ENCODE results near the gene VRK2. TPM values are rescaled to one million over a fixed set of nuclear protein-coding genes. Genes with fewer than 3 reads are reported as not detected.

The VRK2 gene
- total and polyA plus RNA-seq, 12 donors, result 8.4 to 31.0 (median 26.5) TPM

- TF ChIP-seq CTCF (IDR thresholded peaks at IDR 0.05), result no peak
- Histone ChIP-seq H3K36me3 (peaks cover 0 to 26% (median 4%) of the 10 kb centered on the region in 9 donors), H3K27me3 (no peaks in the 10 kb centered on the region), H3K4me1 (peaks cover 3 to 43% (median 25%) of the 10 kb centered on the region in 9 donors), H3K27ac (peak overlapping the region; percentile 89 to 97 (median 94)), H3K4me3 (peak overlapping the region; percentile 46 to 84 (median 73)), H3K9me3 (no peaks in the 10 kb centered on the region)
- ATAC-seq, result peak; percentile 20 to 69 (median 62)
- DNase-seq, result no peak
- 2% methylated on average over 14 of the region's 14 CpGs for WGBS, 2 donors
- intact Hi-C loops (cut with DNase I), result loop anchor here in 2 of 10 donors (2.0 to 10.0 kb wide), 3 partner anchors 91 to 199 kb away; partner anchors contain the start of gene FANCL (in 2 of the 2)
These were observed 346 bp upstream of the VRK2 start for GRCh38 chr2:58046335-58046584.

GRCh38 chr2:58047373-58047935, 848 bp downstream of the VRK2 start:
- DNase-seq, result no peak
- ATAC-seq, result peak in 3 of 8 donors; percentile 38 to 49 (median 41)
- WGBS, 2 donors, result 29 to 32% methylated on average over 13 of the region's 13 CpGs
- H3K4me3 ChIP-seq, result peak overlapping the region; percentile 46 to 84 (median 73)
- no peak for TF ChIP-seq CTCF (IDR thresholded peaks at IDR 0.05)
- H3K36me3 ChIP-seq, result peaks cover 0 to 38% (median 4%) of the 10 kb centered on the region in 9 donors
- intact Hi-C loops (cut with DNase I), result loop anchor here in 2 of 10 donors (2.0 to 10.0 kb wide), 3 partner anchors 89 to 197 kb away; partner anchors contain the start of gene FANCL (in 2 of the 2)
- H3K4me1 ChIP-seq, result peaks cover 3 to 41% (median 25%) of the 10 kb centered on the region in 9 donors
- H3K9me3 ChIP-seq, result no peaks in the 10 kb centered on the region
- no peaks in the 10 kb centered on the region for H3K27me3 ChIP-seq
- peak overlapping the region; percentile 89 to 97 (median 94) for H3K27ac ChIP-seq

GRCh38 chr2:58047961-58048360, 1.4 kb downstream of the VRK2 start:
- ATAC-seq, result no peak
- Histone ChIP-seq H3K27me3 (no peaks in the 10 kb centered on the region), H3K27ac (peak overlapping the region in 4 of 10 donors; percentile 93 to 97 (median 96)), H3K9me3 (no peaks in the 10 kb centered on the region), H3K36me3 (peaks cover 0 to 38% (median 4%) of the 10 kb centered on the region in 9 donors), H3K4me1 (peaks cover 3 to 36% (median 22%) of the 10 kb centered on the region in 9 donors), H3K4me3 (peak overlapping the region in 4 of 10 donors; percentile 67 to 84 (median 76))
- intact Hi-C loops (cut with DNase I), result loop anchor here in 2 of 10 donors (2.0 to 10.0 kb wide), 3 partner anchors 89 to 197 kb away; partner anchors contain the start of gene FANCL (in 2 of the 2)
- TF ChIP-seq CTCF (IDR thresholded peaks at IDR 0.05), result no peak
- no peak for DNase-seq
- WGBS, 2 donors, result 73 to 86% methylated on average over 3 of the region's 3 CpGs

GRCh38 chr2:58051445-58051844, 4.8 kb downstream of the VRK2 start:
- no peak overlapping the region for H3K4me3 ChIP-seq
- 78 to 81% methylated on average over 3 of the region's 3 CpGs for WGBS, 2 donors
- H3K27ac ChIP-seq, result no peak overlapping the region
- intact Hi-C loops (cut with DNase I), result no loop called here
- no peak for TF ChIP-seq CTCF (IDR thresholded peaks at IDR 0.05)
- no peak for DNase-seq
- H3K36me3 ChIP-seq, result peaks cover 0 to 38% (median 4%) of the 10 kb centered on the region in 9 donors
- no peaks in the 10 kb centered on the region for H3K9me3 ChIP-seq
- H3K4me1 ChIP-seq, result peaks cover 0 to 38% (median 17%) of the 10 kb centered on the region in 9 donors
- no peaks in the 10 kb centered on the region for H3K27me3 ChIP-seq
- ATAC-seq, result no peak

Measured in heart right ventricle (tissue), 16 donors.